GM19452 (cell line): Measurements from ENCODE around the gene HYCC1.

ENCODE experiments used
- ATAC-seq: cut with Tn5 transposase; IDR thresholded peaks from one replicate; pipeline ENCODE4 v1.9.1; 2021; ENCODE audit not compliant: unreplicated experiment

HYCC1 gene

GRCh38 chr7:23017309-23017708, 3.4 kb upstream of the HYCC1 start:
- no peak for ATAC-seq

DNA sequence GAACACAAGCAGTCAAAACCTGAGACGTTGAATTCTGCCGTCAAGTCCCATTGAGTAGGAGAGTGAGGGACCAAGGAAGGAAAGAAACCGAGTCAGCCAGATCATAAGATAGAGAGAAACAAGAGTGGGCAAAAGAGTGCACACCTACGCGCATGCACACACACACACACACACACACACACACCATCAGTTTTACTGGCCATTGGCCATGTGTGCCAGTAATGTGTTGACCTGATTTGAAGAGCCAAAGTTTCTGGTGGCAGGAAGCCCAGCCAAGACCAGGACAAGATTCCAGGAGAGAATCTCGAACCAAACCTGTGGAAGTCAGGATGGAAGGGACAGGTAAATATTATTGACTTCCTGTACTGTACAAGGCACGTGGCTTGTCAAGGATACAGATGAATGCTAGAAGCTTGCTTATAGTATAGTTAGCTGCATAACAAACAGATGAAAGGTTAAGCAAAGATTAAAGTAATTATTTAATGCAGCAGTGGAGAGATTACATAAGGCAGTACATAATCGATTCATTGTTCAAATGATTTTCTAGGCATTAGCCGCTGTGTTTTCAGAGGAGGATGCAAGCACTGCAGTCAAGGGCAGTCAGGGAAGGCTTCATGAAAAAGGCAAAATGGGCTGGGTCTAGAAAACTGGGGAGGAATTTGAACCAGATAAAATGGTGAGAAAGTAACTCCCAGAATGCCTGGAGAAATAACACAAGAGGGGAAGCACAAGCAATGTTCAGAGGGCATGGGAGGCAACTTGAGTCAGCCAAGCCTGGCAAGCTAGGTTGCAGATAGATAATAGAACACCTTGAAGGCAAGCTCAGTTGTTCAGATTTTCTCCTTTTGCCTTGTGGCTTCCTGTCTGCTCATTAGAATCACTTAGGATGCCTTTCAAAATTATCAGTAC, 2.7 kb upstream of the HYCC1 start:
- ATAC-seq, result no peak

DNA sequence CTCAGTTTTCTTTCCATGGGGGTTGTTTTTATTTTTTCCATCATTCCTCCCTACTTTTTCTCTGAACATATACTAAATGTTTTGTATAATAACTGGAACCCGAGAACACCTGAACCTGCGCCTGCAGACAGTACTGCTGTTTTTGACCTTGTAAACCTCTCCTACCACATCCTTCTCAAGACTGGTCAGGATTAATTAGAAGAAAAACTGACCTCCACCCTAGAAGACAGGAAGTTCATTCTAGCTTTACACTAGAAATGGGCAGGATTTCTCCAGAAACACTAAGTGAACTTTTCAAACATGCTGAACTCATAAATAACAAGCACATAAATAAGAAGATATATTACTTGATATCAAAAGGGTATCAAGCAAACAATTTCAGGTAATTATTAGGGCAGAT, 751 bp upstream of the HYCC1 start:
- ATAC-seq, result no peak

DNA sequence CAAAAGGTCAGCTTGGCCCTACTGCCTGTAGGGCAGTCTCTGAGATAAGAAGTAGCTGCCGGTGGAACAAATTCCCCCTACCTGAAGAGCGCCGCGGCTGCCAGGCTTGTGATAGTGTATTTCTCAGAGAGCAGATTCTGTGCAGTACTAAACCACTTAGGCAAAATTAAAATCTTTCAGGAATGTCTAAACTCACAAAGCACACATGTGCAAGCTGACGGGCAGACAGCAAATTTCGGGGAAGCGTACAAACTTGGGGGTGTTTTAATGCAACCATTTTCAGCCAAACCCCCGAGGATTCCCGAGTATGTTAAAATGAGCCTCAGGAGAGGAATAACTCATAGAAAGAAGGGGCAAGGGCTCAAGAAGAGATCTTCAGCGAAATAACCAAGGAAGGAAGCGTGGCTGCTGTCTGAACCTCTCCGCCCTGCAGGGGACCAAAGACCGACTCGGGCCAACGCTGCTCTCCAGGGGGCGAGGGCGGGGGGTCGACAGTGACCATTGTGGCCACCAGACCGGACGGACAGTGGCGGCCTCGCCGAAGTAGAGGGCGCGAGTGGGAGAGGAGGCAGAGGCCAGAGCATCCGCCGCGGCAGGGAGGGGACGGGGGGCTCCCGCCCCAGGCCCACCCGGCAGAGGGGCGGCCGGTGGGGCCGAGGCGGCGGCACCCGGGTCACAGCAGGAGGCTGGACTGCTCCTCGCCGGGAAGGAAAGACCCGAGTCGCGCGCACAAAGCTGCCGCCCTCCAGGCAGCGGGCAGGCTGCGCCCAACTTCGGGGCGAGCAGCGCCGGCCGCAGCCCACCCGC, 819 bp downstream of the HYCC1 start:
- peak; percentile 3 for ATAC-seq

GRCh38 chr7:23012186-23012585, 1.7 kb downstream of the HYCC1 start:
- ATAC-seq, result no peak

- ATAC-seq, result no peak
Measured at GRCh38 chr7:23011222-23011924, 2.6 kb downstream of the HYCC1 start.

- no peak for ATAC-seq
Measured at GRCh38 chr7:23009303-23009702, 4.6 kb downstream of the HYCC1 start.

GRCh38 chr7:23004247-23004520, 9.7 kb downstream of the HYCC1 start:
- ATAC-seq, result no peak

DNA sequence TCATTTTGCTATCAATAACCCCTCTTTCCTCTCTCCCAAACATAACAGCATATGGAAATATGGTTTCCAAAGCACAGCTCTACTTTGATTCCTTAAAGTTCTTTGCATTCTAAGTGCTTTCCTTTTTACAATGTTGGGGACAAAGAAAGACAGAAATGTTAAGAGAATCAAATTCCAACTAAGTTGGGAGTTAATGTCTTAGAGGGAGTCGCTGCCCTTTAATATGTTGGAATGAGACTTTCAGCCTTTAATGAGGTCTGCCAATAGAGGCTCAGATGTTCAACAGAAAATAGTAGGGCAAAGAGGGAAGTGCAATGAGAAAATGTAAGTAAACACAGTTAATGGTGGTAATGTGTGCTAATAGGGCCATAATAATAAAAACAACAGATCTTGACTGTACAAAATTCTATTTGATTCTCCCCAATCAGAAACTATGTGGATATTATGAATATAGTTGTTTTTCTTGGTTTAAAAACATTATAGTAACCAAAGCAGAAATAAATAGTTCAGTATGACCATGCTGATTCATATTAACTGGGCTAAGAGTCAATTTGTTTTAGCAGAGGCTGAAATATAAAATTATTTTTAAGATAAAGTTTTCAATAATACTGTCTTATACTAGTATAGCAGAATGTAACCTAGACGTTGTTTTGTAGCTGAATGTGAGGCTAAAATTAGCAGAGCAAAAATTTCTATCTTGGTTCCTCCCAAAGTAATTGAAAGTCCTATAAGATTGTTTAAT, 10.3 kb downstream of the HYCC1 start:
- no peak for ATAC-seq

GRCh38 chr7:23002698-23003097, 11.2 kb downstream of the HYCC1 start:
- ATAC-seq, result no peak

- no peak for ATAC-seq
Measured at GRCh38 chr7:23001610-23002009, 12.3 kb downstream of the HYCC1 start.

DNA sequence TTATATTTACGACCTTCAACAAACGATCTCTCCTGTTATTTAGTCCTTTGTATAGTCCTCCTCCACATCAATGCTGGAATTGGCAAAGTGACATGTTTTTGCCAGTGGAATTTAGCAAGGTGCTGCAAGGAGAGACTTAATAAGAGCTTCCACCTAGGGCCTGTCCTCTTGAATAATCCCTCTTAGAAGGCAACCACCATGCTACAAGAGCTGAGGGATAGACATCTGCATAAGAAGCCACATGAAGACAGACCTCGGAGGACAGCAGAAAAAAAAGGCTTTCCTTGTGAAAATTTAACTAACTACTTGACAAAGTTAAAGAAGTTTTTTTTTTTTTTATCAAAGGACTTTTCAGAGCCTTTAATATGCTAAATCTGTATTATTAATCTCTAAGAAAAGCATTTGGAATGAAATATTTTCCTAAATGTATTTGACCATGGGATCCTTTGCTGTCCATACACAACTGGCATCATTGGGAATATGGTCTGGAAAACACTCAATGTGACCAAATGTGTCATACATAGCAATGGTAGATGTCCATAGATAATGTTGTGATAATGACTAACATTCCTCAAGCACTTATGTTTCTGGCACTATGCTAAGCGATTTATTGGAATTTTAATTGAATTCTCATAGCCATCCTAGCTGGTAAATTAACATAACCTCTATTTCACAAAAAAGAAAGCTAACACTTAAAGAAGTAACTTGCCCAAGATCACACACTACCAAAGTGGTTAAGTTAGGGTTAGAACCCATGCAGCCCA, 13.2 kb downstream of the HYCC1 start:
- ATAC-seq, result no peak

DNA sequence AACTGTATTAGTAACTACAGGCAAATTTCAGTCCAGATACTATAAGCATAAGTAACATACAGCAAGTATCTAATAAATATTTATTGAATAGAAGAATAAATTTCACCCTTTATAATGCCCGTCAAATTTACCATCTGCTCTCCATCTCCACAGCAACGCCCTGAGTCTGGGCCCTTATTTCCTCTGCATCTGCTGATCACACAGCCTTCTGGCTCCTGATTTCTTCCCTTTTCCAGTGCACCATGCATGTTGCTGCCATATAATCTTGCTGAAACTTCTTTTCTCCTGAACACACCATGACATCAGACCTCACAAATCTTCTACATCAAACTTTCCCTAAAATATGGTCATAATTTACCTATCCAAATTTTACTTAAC, 15.4 kb downstream of the HYCC1 start:
- ATAC-seq, result no peak

DNA sequence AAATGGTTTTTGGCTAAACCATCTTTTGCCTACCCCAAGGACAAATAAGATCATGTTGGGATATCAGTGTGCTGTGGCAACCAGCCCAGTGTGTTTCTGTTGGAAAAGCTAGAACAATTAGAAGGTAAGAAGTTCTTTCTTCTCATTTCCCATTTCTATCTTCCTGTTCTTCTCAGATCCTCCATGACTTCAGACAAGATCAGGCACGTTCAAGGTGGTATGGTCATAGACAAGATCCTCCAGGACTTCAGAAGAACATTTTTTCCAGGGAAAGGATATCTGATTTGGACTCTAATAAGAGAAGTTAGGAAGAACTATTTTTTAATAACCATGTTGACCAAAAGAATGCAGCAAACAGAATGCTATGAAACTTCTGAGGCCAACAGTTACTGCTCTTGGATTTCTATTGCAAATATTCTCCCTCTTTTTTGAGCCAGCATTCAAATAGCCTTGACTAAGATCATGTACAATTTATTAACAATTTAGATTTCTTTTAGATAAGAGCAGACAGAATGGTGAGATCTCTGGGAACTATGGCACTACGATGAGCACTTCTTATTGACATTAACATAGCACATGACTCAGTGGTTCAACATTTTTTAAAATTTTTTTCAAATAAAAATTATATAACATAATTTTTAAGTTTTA, 15.9 kb downstream of the HYCC1 start:
- no peak for ATAC-seq

- no peak for ATAC-seq
Measured at GRCh38 chr7:22996470-22996869, 17.5 kb downstream of the HYCC1 start.

- ATAC-seq, result no peak
Measured at GRCh38 chr7:22995011-22995410, 18.9 kb downstream of the HYCC1 start.

DNA sequence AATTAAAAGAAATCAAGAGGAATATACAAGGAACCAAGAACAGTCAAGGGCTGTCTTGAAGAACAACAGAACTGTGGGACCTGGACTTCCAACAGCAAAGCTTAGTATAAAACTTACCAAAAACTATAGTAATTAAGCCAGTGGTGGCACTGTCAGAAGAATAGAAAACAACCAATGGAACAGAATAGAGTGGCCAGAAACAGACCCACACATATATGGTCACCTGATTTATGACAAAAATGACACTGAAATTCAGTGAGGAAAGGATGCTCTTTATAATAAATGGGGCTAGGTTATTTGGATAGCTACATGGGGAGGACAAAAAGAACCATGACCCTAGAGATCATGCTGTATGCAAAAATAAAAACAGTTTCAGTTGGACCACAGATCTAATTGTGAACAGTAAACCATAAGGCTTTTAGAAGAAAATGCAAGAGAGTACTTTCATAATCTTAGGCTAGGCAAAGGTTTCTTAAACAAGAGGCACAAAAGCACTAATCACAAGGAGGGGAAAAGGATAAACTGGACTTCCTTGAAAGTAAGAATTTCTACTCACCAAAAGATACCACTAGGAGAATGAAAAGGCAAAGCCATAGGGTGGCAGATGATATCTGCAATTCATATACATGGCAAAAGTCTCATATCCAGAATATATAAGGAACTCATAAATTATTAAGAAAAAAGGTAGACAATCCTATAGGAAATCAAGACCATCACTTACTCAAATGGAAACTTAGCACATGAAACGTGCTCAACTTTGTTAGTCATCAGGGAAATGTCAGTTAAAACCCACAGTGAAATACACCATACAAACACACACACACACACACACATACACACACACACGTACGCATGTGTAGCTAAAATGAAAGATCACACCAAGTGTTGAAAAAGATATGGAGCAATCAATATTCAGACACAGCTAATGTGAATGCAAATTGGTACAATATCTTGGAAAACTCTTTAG, 20.8 kb downstream of the HYCC1 start:
- ATAC-seq, result peak; percentile 89

- no peak for ATAC-seq
Measured at GRCh38 chr7:22990588-22990949, 23.4 kb downstream of the HYCC1 start.
